ACC112 (cell line): ENCODE measurements around the gene SLC20A1.

ENCODE experiments used
- H2AFZ ChIP-seq: fragments of 200-600 bp; sonication (generic); one replicate; pipeline ENCODE4 v1.6.0; 2017; ENCODE audit warnings: antibody characterized with exemption, low read length; ENCODE audit not compliant: unreplicated experiment
- H3K27ac ChIP-seq: fragments of 200-600 bp; sonication (generic); 2 replicates; pipeline ENCODE4 v1.5.1; 2014; ENCODE audit warnings: low read depth, mild to moderate bottlenecking, antibody characterized with exemption, low read length, moderate library complexity
- H3K27me3 ChIP-seq: fragments of 200-600 bp; sonication (generic); 2 replicates; pipeline ENCODE4 v1.6.1; 2014; ENCODE audit warnings: mild to moderate bottlenecking, antibody characterized with exemption, low read length, moderate library complexity, mixed read lengths; ENCODE audit not compliant: insufficient read depth
- H3K36me3 ChIP-seq: fragments of 200-600 bp; sonication (generic); 2 replicates; pipeline ENCODE4 v1.6.1; 2016; ENCODE audit warnings: mild to moderate bottlenecking, antibody characterized with exemption, low read length, moderate library complexity, mixed read lengths; ENCODE audit not compliant: insufficient read depth
- H3K4me1 ChIP-seq: fragments of 200-600 bp; sonication (generic); one replicate; pipeline ENCODE4 v1.6.1; 2016; ENCODE audit warnings: low read length, mixed read lengths; ENCODE audit not compliant: insufficient read depth, unreplicated experiment, control insufficient read depth
- H3K4me3 ChIP-seq: fragments of 200-600 bp; sonication (generic); 2 replicates; pipeline ENCODE4 v1.5.1; 2014; ENCODE audit warnings: mild to moderate bottlenecking, low read depth, low read length
- H3K79me2 ChIP-seq: fragments of 200-600 bp; sonication (generic); one replicate; pipeline ENCODE4 v1.6.0; 2016; ENCODE audit warnings: low read length; ENCODE audit not compliant: control insufficient read depth, unreplicated experiment, insufficient read depth

SLC20A1 gene

GRCh38 chr2:112684415-112684775, 38.7 kb downstream of the SLC20A1 start:
- Histone ChIP-seq H3K4me3 (no peak overlapping the region), H3K79me2 (no peaks in the 10 kb centered on the region), H3K36me3 (no peaks in the 10 kb centered on the region), H3K4me1 (peaks cover 13% of the 10 kb centered on the region), H3K27me3 (no peaks in the 10 kb centered on the region), H3K27ac (no peak overlapping the region), H2AFZ (no peak overlapping the region)

GRCh38 chr2:112685271-112685884, 39.6 kb downstream of the SLC20A1 start:
- Histone ChIP-seq H3K79me2 (no peaks in the 10 kb centered on the region), H3K4me1 (peaks cover 13% of the 10 kb centered on the region), H2AFZ (no peak overlapping the region), H3K27me3 (no peaks in the 10 kb centered on the region), H3K27ac (no peak overlapping the region), H3K36me3 (no peaks in the 10 kb centered on the region), H3K4me3 (no peak overlapping the region)

GRCh38 chr2:112686348-112687217, 40.8 kb downstream of the SLC20A1 start:
- Histone ChIP-seq H2AFZ (no peak overlapping the region), H3K4me3 (no peak overlapping the region), H3K79me2 (no peaks in the 10 kb centered on the region), H3K36me3 (no peaks in the 10 kb centered on the region), H3K27me3 (no peaks in the 10 kb centered on the region), H3K4me1 (peaks cover 23% of the 10 kb centered on the region), H3K27ac (no peak overlapping the region)

GRCh38 chr2:112687522-112687921, 41.8 kb downstream of the SLC20A1 start:
- peaks cover 32% of the 10 kb centered on the region for H3K4me1 ChIP-seq
- no peak overlapping the region for H2AFZ ChIP-seq
- H3K27ac ChIP-seq = no peak overlapping the region
- H3K27me3 ChIP-seq = no peaks in the 10 kb centered on the region
- H3K36me3 ChIP-seq = no peaks in the 10 kb centered on the region
- no peaks in the 10 kb centered on the region for H3K79me2 ChIP-seq
- H3K4me3 ChIP-seq = no peak overlapping the region

- Histone ChIP-seq H3K36me3 (no peaks in the 10 kb centered on the region), H3K27ac (no peak overlapping the region), H3K4me1 (peaks cover 40% of the 10 kb centered on the region), H3K27me3 (no peaks in the 10 kb centered on the region), H3K79me2 (no peaks in the 10 kb centered on the region), H3K4me3 (no peak overlapping the region), H2AFZ (no peak overlapping the region)
These were observed 42.5 kb downstream of the SLC20A1 start for GRCh38 chr2:112688086-112688880.

GRCh38 chr2:112690853-112691401, 45.2 kb downstream of the SLC20A1 start:
- H3K27me3 ChIP-seq = no peaks in the 10 kb centered on the region
- H3K27ac ChIP-seq = peak overlapping the region; percentile 82
- H3K79me2 ChIP-seq = no peaks in the 10 kb centered on the region
- H3K36me3 ChIP-seq = no peaks in the 10 kb centered on the region
- H2AFZ ChIP-seq = peak overlapping the region; percentile 16
- H3K4me3 ChIP-seq = no peak overlapping the region
- H3K4me1 ChIP-seq = peaks cover 42% of the 10 kb centered on the region

- Histone ChIP-seq H2AFZ (no peak overlapping the region), H3K27me3 (no peaks in the 10 kb centered on the region), H3K36me3 (no peaks in the 10 kb centered on the region), H3K4me3 (no peak overlapping the region), H3K79me2 (no peaks in the 10 kb centered on the region), H3K27ac (peak overlapping the region; percentile 82), H3K4me1 (peaks cover 42% of the 10 kb centered on the region)
These were observed 46.1 kb downstream of the SLC20A1 start for GRCh38 chr2:112691881-112692281.

GRCh38 chr2:112692495-112692911, 46.8 kb downstream of the SLC20A1 start:
- Histone ChIP-seq H3K27me3 (no peaks in the 10 kb centered on the region), H3K4me3 (peak overlapping the region; percentile 22; the same call in 1 of the 2 replicates), H3K27ac (peak overlapping the region; percentile 82), H3K4me1 (peaks cover 42% of the 10 kb centered on the region), H3K79me2 (no peaks in the 10 kb centered on the region), H3K36me3 (no peaks in the 10 kb centered on the region), H2AFZ (no peak overlapping the region)

- peaks cover 41% of the 10 kb centered on the region for H3K4me1 ChIP-seq
- peak overlapping the region; percentile 82 for H3K27ac ChIP-seq
- H3K4me3 ChIP-seq = peak overlapping the region; percentile 22; the same call in 1 of the 2 replicates
- no peaks in the 10 kb centered on the region for H3K36me3 ChIP-seq
- H3K27me3 ChIP-seq = no peaks in the 10 kb centered on the region
- no peak overlapping the region for H2AFZ ChIP-seq
- no peaks in the 10 kb centered on the region for H3K79me2 ChIP-seq
These were observed 47.2 kb downstream of the SLC20A1 start for GRCh38 chr2:112692918-112693317.

GRCh38 chr2:112693596-112693995, 47.9 kb downstream of the SLC20A1 start:
- Histone ChIP-seq H3K4me3 (no peak overlapping the region), H3K79me2 (no peaks in the 10 kb centered on the region), H3K36me3 (no peaks in the 10 kb centered on the region), H3K27me3 (no peaks in the 10 kb centered on the region), H2AFZ (no peak overlapping the region), H3K4me1 (peaks cover 34% of the 10 kb centered on the region), H3K27ac (no peak overlapping the region)
